ENCODE data around the gene COX11. TPM values are rescaled to one million over a fixed set of nuclear protein-coding genes. Genes with fewer than 3 reads are reported as not detected.
A peak's percentile ranks its signal among the peaks of the same experiment; 100 is the strongest.

Gene COX11
- total RNA-seq, 1 donor from 2014 or later = 33.3 TPM

DNA sequence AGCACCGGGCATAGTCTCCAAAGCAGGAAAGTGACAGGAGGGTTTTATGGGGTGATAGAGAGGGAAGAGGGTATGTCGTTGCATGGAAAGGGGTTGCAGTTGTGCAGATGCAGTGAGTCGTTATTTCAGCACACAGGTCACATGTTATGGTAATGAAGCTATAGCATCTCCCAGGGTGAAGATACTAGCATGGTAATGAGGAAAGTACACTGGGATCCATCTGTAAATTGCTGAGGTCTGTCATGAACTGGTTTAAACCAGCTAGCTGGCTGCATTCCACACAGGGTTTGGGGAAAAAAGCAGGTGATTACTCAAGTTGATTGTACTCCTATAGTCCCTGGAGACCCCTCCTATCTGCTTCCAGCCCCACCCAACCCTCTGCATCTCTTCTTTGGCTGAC is 11.7 kb downstream of the COX11 start:
- no peak overlapping the region for H3K4me3 ChIP-seq (ENCODE audit: low read depth, low read length)
- no peaks in the 10 kb centered on the region for H3K27me3 ChIP-seq (ENCODE audit: control insufficient read depth, insufficient read depth, low read length)
- TF ChIP-seq, protein P1, sequence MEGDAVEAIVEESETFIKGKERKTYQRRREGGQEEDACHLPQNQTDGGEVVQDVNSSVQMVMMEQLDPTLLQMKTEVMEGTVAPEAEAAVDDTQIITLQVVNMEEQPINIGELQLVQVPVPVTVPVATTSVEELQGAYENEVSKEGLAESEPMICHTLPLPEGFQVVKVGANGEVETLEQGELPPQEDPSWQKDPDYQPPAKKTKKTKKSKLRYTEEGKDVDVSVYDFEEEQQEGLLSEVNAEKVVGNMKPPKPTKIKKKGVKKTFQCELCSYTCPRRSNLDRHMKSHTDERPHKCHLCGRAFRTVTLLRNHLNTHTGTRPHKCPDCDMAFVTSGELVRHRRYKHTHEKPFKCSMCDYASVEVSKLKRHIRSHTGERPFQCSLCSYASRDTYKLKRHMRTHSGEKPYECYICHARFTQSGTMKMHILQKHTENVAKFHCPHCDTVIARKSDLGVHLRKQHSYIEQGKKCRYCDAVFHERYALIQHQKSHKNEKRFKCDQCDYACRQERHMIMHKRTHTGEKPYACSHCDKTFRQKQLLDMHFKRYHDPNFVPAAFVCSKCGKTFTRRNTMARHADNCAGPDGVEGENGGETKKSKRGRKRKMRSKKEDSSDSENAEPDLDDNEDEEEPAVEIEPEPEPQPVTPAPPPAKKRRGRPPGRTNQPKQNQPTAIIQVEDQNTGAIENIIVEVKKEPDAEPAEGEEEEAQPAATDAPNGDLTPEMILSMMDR (IDR thresholded peaks at IDR 0.05; ENCODE audit: insufficient read depth, low read length, poor library complexity, severe bottlenecking) = no peak
- peaks cover 1% of the 10 kb centered on the region for H3K36me3 ChIP-seq (ENCODE audit: control insufficient read depth, insufficient read depth, low read length)
- DNase-seq (ENCODE audit: low read depth) = no peak

DNA sequence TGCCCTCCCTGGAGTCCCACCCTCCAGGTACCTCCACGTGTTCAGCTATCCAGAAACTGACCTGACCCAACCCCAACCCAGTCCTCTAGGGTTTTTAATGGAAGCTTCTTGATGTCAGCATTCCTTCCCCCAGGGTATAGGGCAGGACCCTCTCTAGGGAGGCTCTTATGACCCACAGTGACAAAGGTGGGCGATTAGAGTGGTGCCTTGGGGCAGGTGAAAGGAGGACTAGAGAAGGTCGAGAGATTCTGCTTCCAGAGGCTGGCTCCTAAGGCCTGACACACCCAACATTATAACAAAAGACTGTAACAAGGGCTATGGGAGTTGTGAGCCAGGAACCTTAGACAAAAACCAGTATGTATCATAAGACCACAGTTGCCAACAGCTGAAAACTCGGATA is 17.2 kb downstream of the COX11 start:
- H3K4me3 ChIP-seq (ENCODE audit: low read depth, low read length) = no peak overlapping the region
- TF ChIP-seq, protein P1 (IDR thresholded peaks at IDR 0.05; ENCODE audit: insufficient read depth, low read length, poor library complexity, severe bottlenecking) = no peak
- no peak for DNase-seq (ENCODE audit: low read depth)
- no peaks in the 10 kb centered on the region for H3K27me3 ChIP-seq (ENCODE audit: control insufficient read depth, insufficient read depth, low read length)
- peaks cover 2% of the 10 kb centered on the region for H3K36me3 ChIP-seq (ENCODE audit: control insufficient read depth, insufficient read depth, low read length)

DNA sequence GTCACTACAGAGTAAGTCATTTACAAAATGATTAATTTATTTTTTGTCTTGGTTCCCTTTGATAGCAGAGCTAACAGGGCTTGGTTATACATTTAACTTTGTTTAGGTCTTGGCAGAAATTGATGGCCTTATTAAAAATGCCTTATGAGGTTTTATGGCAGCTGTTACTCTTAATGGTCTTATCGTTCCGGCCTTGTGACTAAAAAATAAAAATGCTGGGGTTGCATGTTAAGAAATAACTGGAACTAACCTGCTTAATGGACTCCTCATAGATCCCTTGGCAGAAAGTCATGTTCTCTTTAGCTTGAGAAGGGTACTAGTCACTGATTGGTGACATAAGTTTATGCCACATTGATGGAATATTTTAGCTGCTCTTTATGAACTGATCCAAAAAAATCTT is 18.3 kb downstream of the COX11 start:
- peaks cover 2% of the 10 kb centered on the region for H3K36me3 ChIP-seq (ENCODE audit: control insufficient read depth, insufficient read depth, low read length)
- H3K4me3 ChIP-seq (ENCODE audit: low read depth, low read length) = no peak overlapping the region
- TF ChIP-seq, protein P1 (IDR thresholded peaks at IDR 0.05; ENCODE audit: insufficient read depth, low read length, poor library complexity, severe bottlenecking) = no peak
- no peak for DNase-seq (ENCODE audit: low read depth)
- no peaks in the 10 kb centered on the region for H3K27me3 ChIP-seq (ENCODE audit: control insufficient read depth, insufficient read depth, low read length)

- DNase-seq (ENCODE audit: low read depth) = peak; percentile 95
These were observed 20.1 kb downstream of the COX11 start for GRCh38 chr17:54948380-54948779.

GRCh38 chr17:54947396-54947795 is 21.1 kb downstream of the COX11 start:
- TF ChIP-seq, protein P1 (IDR thresholded peaks at IDR 0.05; ENCODE audit: insufficient read depth, low read length, poor library complexity, severe bottlenecking) = no peak
- no peak for DNase-seq (ENCODE audit: low read depth)

More at GRCh38 chr17:54948380-54948779, 20.1 kb downstream of the COX11 start:
- Histone ChIP-seq H3K27me3 (ENCODE audit: control insufficient read depth, insufficient read depth, low read length) (no peaks in the 10 kb centered on the region), H3K36me3 (ENCODE audit: control insufficient read depth, insufficient read depth, low read length) (peaks cover 2% of the 10 kb centered on the region), H3K4me3 (ENCODE audit: low read depth, low read length) (no peak overlapping the region)
- TF ChIP-seq, protein P1 (IDR thresholded peaks at IDR 0.05; ENCODE audit: insufficient read depth, low read length, poor library complexity, severe bottlenecking) = no peak

GRCh38 chr17:54945671-54946070 is 22.8 kb downstream of the COX11 start:
- no peak for DNase-seq (ENCODE audit: low read depth)
- H3K27me3 ChIP-seq (ENCODE audit: control insufficient read depth, insufficient read depth, low read length) = no peaks in the 10 kb centered on the region
- H3K4me3 ChIP-seq (ENCODE audit: low read depth, low read length) = no peak overlapping the region
- peaks cover 2% of the 10 kb centered on the region for H3K36me3 ChIP-seq (ENCODE audit: control insufficient read depth, insufficient read depth, low read length)
- TF ChIP-seq, protein P1 (IDR thresholded peaks at IDR 0.05; ENCODE audit: insufficient read depth, low read length, poor library complexity, severe bottlenecking) = no peak

More at GRCh38 chr17:54947396-54947795, 21.1 kb downstream of the COX11 start:
- Histone ChIP-seq H3K4me3 (ENCODE audit: low read depth, low read length) (no peak overlapping the region), H3K27me3 (ENCODE audit: control insufficient read depth, insufficient read depth, low read length) (no peaks in the 10 kb centered on the region), H3K36me3 (ENCODE audit: control insufficient read depth, insufficient read depth, low read length) (peaks cover 2% of the 10 kb centered on the region)
